ENCODE results near the gene RHOU. TPM values are rescaled to one million over a fixed set of nuclear protein-coding genes. Genes with fewer than 3 reads are reported as not detected.

The RHOU gene
- total and polyA plus RNA-seq, 2 of the 13 experiments (the other 11 are each of a cell fraction or from before 2014, with no cell fraction given), result 11.9 to 18.5 TPM

DNA sequence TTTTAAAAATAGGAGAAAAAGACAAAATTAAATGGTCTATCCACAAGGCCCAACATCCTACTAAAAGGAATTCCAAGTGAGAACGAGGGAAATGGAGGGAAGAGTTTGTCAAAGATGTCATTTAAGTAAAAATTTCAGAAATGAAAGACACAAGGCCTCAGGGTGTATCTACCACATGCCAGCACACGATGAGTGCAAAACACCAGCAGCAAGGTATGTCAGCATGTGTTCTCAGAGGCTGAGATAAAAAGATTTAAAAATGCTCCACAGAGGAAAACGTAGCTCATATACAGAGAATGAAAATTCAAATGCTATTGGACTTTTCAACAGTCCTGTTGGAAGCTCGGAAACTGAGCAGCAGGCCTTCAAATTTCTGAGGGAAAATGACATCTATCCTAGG lies 42.0 kb downstream of the RHOU start:
- BruUV-seq (replicated peaks), result no TSS peak
- no peak for FAIRE-seq
- H3K4me3 ChIP-seq (replicated peaks in 1 of 3; ENCODE audit: insufficient read depth in 1 of 3, low read depth in 2 of 3, low read length in 3 of 3), result no peak overlapping the region
- no peaks in the 10 kb centered on the region for H3K79me2 ChIP-seq (ENCODE audit: insufficient read depth, low read length)
- H4K20me1 ChIP-seq (ENCODE audit: insufficient read depth, low read length), result no peaks in the 10 kb centered on the region
- 3% methylated on average over 4 of the region's 4 CpGs for WGBS (ENCODE audit: low lambda C conversion rate)
- H3K36me3 ChIP-seq (replicated peaks in 1 of 2; ENCODE audit: control insufficient read depth in 1 of 2, insufficient read depth in 2 of 2, low read length in 2 of 2), result no peaks in the 10 kb centered on the region
- H3K4me1 ChIP-seq (ENCODE audit: insufficient read depth, low read length), result peaks cover 19% of the 10 kb centered on the region
- no peak overlapping the region for H3K9ac ChIP-seq (ENCODE audit: insufficient read depth, low read depth, low read length)
- no peak overlapping the region for H3K4me2 ChIP-seq (ENCODE audit: low read depth, low read length)
- TF ChIP-seq CREBL2 (CRISPR knock-in tag; IDR thresholded peaks at IDR 0.05; ENCODE audit: borderline replicate concordance), result no peak
- TF ChIP-seq ZBTB7B (CRISPR knock-in tag; IDR thresholded peaks at IDR 0.05), result no peak
- TF ChIP-seq DRAP1 (CRISPR knock-in tag; IDR thresholded peaks at IDR 0.05), result no peak
- TF ChIP-seq GTF3A (CRISPR knock-in tag; conservative IDR thresholded peaks at IDR 0.05), result no peak
- H3K27ac ChIP-seq (ENCODE audit: extremely low read length, insufficient read depth, low read length), result no peak overlapping the region
- CTCF ChIA-PET (ENCODE audit: low intra/inter-chr PET ratio, low total read pairs), result no interaction called here
- intact Hi-C loops (cut with micrococcal nuclease; ENCODE audit: unreplicated experiment) (no loop called here), in situ Hi-C loops (cut with HindIII; ENCODE audit: extremely low pct_ligation_motif_present, low pct_unique_long_range_greater_than_20kb) (no loop called here)
- 0 out of 5 replicates have a peak, but pooled peaks cover 0 to 2% of the 10 kb centered on the region in 2 experiments for H3K27me3 ChIP-seq (ENCODE audit: control insufficient read depth in 1 of 2, insufficient read depth in 2 of 2, low read length in 2 of 2)
- no peak for DNase-seq (ENCODE audit: low spot score)
- no peak for ATAC-seq
- POLR2A ChIA-PET, result no interaction called here
- H2AFZ ChIP-seq (ENCODE audit: low read length), result no peak overlapping the region
- no peaks in the 10 kb centered on the region for H3K9me3 ChIP-seq (ENCODE audit: low read length)

DNA sequence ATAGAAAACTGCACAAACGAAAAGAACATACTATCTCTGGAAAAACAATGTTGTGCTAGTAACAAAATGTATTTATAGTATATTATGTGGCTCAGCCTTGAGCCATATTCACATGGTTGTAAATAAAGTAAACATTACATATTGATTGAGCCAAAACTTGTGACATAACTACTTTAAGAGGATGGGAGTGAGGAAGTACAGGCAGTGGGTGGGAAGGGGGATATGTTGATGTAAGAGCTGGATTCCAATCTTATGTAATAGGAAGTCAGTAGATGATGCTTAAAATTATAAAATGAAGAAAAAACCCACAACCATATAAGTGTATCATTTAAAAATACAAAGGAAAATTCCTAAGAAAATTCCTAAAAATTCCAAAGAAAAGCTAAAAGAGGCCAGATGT lies 42.7 kb downstream of the RHOU start:
- no peak for FAIRE-seq
- Histone ChIP-seq H3K4me2 (ENCODE audit: low read depth, low read length) (no peak overlapping the region), H4K20me1 (ENCODE audit: insufficient read depth, low read length) (no peaks in the 10 kb centered on the region), H3K4me1 (ENCODE audit: insufficient read depth, low read length) (peaks cover 27% of the 10 kb centered on the region), H2AFZ (ENCODE audit: low read length) (no peak overlapping the region), H3K9me3 (ENCODE audit: low read length) (no peaks in the 10 kb centered on the region), H3K9ac (ENCODE audit: insufficient read depth, low read depth, low read length) (no peak overlapping the region), H3K27ac (ENCODE audit: extremely low read length, insufficient read depth, low read length) (no peak overlapping the region), H3K27me3 (ENCODE audit: control insufficient read depth in 1 of 2, insufficient read depth in 2 of 2, low read length in 2 of 2) (0 out of 5 replicates have a peak, but pooled peaks cover 0 to 2% of the 10 kb centered on the region in 2 experiments), H3K4me3 (replicated peaks in 1 of 3; ENCODE audit: insufficient read depth in 1 of 3, low read depth in 2 of 3, low read length in 3 of 3) (no peak overlapping the region), H3K79me2 (ENCODE audit: insufficient read depth, low read length) (no peaks in the 10 kb centered on the region), H3K36me3 (replicated peaks in 1 of 2; ENCODE audit: control insufficient read depth in 1 of 2, insufficient read depth in 2 of 2, low read length in 2 of 2) (no peaks in the 10 kb centered on the region)
- in situ Hi-C loops (cut with HindIII; ENCODE audit: extremely low pct_ligation_motif_present, low pct_unique_long_range_greater_than_20kb), result no loop called here
- no peak for DNase-seq (ENCODE audit: low spot score)
- intact Hi-C loops (cut with micrococcal nuclease; ENCODE audit: unreplicated experiment), result no loop called here
- BruUV-seq (replicated peaks), result no TSS peak
- 4% methylated on average over 1 of the region's 1 CpG for WGBS (ENCODE audit: low lambda C conversion rate)
- CTCF ChIA-PET (ENCODE audit: low intra/inter-chr PET ratio, low total read pairs), result no interaction called here
- POLR2A ChIA-PET, result no interaction called here
- no peak for ATAC-seq
- no peak for TF ChIP-seq SMARCC2 (IDR thresholded peaks at IDR 0.05)
- TF ChIP-seq PATZ1 (CRISPR knock-in tag; IDR thresholded peaks at IDR 0.05), result no peak
- TF ChIP-seq, protein P1, sequence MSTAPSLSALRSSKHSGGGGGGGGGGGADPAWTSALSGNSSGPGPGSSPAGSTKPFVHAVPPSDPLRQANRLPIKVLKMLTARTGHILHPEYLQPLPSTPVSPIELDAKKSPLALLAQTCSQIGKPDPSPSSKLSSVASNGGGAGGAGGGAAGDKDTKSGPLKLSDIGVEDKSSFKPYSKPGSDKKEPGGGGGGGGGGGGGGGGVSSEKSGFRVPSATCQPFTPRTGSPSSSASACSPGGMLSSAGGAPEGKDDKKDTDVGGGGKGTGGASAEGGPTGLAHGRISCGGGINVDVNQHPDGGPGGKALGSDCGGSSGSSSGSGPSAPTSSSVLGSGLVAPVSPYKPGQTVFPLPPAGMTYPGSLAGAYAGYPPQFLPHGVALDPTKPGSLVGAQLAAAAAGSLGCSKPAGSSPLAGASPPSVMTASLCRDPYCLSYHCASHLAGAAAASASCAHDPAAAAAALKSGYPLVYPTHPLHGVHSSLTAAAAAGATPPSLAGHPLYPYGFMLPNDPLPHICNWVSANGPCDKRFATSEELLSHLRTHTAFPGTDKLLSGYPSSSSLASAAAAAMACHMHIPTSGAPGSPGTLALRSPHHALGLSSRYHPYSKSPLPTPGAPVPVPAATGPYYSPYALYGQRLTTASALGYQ (CRISPR knock-in tag; IDR thresholded peaks at IDR 0.05), result no peak
- no peak for TF ChIP-seq SMYD3 (CRISPR knock-in tag; IDR thresholded peaks at IDR 0.05)
- TF ChIP-seq KDM4B (CRISPR knock-in tag; IDR thresholded peaks at IDR 0.05), result no peak
- no peak for TF ChIP-seq ZNF563 (CRISPR knock-in tag; IDR thresholded peaks at IDR 0.05)
- no peak for TF ChIP-seq GZF1 (CRISPR knock-in tag; IDR thresholded peaks at IDR 0.05)

All from HepG2 (cell line).